GM21526 (cell line): ENCODE results near the gene GMDS.

Experiments
- ATAC-seq: cut with Tn5 transposase; IDR thresholded peaks from one replicate; pipeline ENCODE4 v1.9.1; 2021; ENCODE audit warnings: moderate library complexity; ENCODE audit not compliant: unreplicated experiment, low FRiP score

Gene GMDS

GRCh38 chr6:1821513-1822183, 423.8 kb downstream of the GMDS start:
- no peak for ATAC-seq

GRCh38 chr6:1821164-1821512, 424.3 kb downstream of the GMDS start:
- no peak for ATAC-seq

GRCh38 chr6:1820714-1821113, 424.7 kb downstream of the GMDS start:
- ATAC-seq, result no peak

DNA sequence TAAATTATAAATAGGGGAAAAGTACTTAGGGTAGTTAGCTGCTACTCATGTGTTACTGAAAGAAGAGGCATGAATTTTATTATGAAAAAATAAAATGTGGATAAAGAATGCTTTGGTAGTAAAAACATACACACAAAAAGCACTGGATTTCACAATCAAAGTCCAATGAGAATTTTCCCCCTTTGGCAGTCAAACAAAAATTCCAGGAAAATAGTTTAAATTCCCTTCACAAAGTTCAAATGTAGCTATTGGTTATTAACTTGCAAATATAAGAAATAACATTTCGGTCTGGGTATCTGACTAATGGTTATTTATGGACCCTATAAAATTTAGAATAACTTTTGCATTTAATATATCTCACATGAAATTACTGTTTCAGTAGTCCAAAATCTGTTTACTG, 425.2 kb downstream of the GMDS start:
- no peak for ATAC-seq

- no peak for ATAC-seq
These were observed 426.4 kb downstream of the GMDS start for GRCh38 chr6:1819007-1819406.

DNA sequence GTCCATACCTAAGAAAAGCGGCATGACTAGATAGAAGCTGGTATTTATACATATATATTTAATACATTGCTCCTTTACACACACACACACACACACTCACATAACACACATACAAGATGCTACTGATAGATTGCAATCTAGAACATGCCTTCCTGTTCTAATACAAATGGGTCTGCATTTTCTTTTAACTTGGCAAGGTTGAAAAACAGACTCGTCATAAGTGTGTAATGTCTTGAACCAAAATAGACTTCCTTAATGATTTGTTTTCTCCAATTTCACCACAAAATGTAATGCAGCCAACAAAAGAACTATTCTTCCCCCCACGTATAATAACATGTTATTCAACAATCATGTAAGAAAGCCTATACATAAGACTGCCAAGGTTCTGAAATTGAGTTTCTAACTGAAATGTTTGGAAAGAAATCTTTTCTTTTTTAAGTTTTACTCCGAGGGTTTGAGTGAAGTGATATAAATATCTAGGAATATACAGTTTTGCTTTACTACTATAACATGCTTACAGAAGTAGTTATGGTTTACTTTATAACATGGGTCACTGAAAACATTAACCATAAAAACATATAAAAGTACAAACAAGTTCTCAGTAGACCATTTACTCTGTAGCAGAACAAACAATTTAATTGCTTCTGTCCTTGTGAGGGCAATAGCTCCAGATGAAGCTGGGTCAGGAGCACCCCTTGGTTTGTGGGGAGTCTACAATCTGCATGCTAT, 428.2 kb downstream of the GMDS start:
- no peak for ATAC-seq

GRCh38 chr6:1815827-1816452, 429.5 kb downstream of the GMDS start:
- ATAC-seq, result no peak

DNA sequence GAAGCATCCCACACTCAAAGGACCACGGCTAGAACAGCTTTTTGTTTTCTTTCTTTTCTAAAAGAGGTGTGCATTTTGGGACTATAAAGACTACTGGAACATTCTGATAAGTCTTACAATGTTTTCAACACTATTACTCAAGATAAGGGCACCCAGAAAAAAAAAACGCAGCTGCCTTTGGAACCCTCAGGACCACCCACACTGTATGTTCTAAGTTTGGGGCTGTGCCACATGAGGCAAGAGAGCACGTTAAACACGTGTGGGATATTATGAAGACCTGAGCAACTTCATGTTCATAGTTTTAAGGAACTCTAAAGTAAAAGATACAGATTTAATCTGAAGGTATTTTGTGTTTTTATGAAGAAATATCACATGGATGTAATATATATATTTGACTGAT, 431.1 kb downstream of the GMDS start:
- no peak for ATAC-seq

- no peak for ATAC-seq
These were observed 432.9 kb downstream of the GMDS start for GRCh38 chr6:1812487-1812886.

DNA sequence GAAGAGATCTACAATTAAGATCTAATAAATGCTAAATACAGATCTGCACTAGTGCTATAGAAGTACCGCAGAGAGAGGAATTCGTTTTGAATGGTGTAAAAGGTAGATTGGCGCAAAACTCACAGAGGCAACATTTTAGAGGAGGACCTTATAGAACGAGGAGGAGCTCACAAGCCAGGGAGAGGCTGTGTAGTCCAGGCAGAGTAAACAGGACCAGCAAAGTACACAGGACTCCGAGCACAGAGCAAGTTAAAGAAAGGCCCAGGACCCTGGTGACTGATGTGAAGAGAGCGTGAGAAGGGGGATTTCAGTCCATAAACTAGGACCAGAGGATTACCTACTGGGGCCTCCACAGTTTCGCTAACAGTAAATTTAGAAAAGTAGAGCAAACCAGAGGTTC, 433.4 kb downstream of the GMDS start:
- ATAC-seq, result no peak

GRCh38 chr6:1810880-1811279, 434.5 kb downstream of the GMDS start:
- no peak for ATAC-seq

GRCh38 chr6:1809291-1809988, 436.0 kb downstream of the GMDS start:
- ATAC-seq, result no peak

DNA sequence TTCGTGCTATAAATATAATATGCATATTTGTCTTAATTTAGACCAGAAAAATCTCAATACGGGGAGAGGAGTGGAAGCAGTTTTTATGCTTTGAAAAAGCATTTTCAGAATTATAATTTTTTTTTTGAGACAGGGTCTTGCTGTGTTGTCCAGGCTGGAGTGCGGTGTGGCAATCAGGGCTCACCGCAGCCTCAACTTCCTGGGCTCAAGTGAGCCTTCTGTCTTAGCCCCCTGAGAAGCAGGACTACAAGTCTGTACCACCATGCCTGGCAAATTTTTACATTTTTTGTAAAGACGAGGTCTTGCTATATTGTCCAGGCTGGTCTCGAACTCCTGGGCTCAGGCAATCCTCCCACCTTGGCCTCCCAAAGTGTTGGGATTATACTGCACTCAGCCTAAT, 438.5 kb downstream of the GMDS start:
- no peak for ATAC-seq

DNA sequence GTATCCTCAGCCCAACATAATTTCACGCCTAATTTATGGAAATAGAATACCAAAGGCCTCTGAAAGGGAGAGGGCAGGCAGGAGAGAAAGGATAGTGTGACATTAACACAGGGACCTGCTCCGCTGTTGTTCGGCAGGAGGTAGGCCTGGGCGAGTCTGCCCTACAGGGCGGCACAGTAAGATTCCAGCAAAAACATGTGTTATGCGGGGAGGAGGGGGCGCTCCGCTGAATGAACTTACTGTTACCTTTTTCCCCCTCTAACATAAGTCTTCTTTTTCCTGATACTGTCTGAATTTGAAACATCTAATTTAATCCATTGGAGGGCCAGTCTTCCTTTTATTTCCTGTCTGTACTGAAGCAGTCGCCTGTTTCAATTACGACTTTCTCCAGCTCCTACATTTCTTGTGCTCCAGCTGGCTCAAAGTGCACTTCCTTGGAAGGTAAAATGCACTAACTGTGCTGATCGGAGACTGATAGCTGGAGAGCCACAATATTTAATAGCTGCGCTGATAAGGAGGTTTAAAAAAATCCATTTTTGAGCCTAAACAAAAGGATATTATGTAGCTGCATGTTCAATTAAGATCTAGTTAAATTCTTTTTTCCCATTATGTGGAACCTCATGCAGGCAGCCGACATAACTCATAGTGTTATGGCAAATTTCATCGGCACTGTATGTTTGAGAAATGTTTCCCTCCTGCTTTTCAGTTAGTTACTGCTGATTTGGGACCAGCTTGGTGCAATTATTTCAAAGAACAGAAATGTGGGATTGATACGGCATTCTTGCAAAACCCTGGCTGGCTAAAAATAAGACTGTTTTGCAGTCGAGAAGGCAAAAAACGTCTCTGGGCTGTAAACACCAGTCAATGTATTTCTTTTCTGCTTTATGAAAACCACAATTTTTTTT, 442.7 kb downstream of the GMDS start:
- no peak for ATAC-seq

GRCh38 chr6:1801401-1801800, 444.0 kb downstream of the GMDS start:
- ATAC-seq, result no peak

DNA sequence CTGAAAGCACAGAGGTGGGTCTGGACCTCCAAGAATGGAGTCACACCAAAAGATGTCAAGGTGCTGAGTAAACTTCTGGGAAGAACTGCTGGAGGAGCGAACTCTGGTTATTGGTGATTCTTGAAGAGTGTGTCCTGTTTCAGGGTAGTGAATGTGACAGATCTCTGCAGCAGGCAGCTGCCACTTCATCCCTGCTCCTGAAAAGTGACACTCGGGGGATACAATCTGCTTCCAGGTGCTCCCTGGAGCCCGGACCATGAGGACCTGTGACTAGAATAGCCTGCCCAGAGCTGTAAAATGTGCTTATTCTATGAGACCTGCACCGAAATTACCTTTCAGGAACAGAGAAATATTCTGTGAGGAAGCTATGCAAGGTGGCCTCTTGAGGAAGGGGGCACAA, 444.6 kb downstream of the GMDS start:
- no peak for ATAC-seq

GRCh38 chr6:1798965-1799325, 446.5 kb downstream of the GMDS start:
- no peak for ATAC-seq

DNA sequence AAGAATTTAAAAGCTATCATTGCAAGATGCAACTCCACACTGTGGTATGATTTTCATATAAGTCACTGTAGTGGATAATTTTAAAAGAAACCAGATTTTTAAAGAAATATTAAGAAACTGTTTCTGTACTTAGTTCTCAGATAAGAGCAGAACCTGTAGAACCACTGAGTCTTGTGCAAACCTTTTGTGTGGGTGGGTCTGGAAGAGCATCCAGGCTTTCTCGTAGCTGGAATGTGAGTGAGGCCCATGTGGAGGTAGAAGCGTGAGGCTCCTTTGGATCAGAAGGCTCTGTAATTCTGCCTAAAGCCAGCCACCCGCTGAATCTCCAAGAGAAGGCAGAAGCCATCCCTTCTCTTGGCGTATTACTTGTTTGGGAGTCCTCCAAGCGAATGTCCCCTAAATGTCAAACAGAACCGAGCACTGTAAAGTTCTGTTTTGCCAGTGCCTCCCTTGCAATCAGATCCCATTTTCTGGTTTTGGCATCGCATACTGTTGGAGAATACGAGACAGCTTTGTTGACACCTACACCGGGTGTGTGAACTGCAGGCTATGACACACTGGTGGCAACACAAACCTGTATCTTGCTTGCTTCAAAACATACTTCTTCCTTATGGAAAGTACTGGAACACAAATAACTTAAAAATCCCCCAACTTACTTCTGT, 447.0 kb downstream of the GMDS start:
- no peak for ATAC-seq

DNA sequence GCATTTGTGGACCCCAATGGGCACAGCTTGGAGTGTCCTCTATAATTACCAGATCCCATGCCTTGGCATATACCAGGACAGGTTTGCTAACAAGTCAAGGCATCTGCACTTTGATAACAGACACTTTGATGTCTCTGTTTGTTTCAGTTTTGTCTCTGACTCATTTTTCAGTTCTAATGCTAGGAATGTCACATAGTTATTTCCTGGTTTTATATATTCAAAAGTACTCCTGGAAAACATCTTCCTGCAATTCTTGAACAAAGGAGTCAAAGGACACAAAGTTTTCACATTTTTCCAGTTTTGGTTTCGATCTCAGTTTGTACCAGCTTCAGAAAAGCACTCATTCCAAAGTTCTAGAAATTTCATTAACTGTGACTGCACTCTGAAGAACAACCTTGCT, 447.6 kb downstream of the GMDS start:
- ATAC-seq, result no peak
